ENCODE results near the gene ZNF479. TPM values are rescaled to one million over a fixed set of nuclear protein-coding genes. Genes with fewer than 3 reads are reported as not detected.

The ZNF479 gene
- total and polyA plus RNA-seq, 2 donors (not counting 3 experiments of a cell fraction or from before 2014, with no cell fraction given): not detected

GRCh38 chr7:57177856-57178767 is 45.9 kb upstream of the ZNF479 start:
- peaks cover 4% of the 10 kb centered on the region for H3K9me3 ChIP-seq (replicated peaks; ENCODE audit: control insufficient read depth, insufficient read depth, low read length)
- CTCF ChIA-PET: no interaction called here
- H3K79me2 ChIP-seq (ENCODE audit: control insufficient read depth, insufficient read depth, low read length): no peaks in the 10 kb centered on the region
- H3K9ac ChIP-seq (replicated peaks; ENCODE audit: extremely low read depth, insufficient read depth, low read length): no peak overlapping the region
- H4K20me1 ChIP-seq (replicated peaks; ENCODE audit: control insufficient read depth, extremely low read depth, insufficient read depth, low read length): no peaks in the 10 kb centered on the region
- H3K9me1 ChIP-seq (replicated peaks; ENCODE audit: control insufficient read depth, extremely low read depth, insufficient read depth, low read length): no peaks in the 10 kb centered on the region
- dilution Hi-C loops (cut with MboI; ENCODE audit: extremely low pct_ligation_motif_present, low sequenced_read_pairs) (no loop called here), intact Hi-C loops (cut with micrococcal nuclease) (no loop called here)
- no peaks in the 10 kb centered on the region for H3K4me1 ChIP-seq (ENCODE audit: control insufficient read depth, extremely low read depth, insufficient read depth, low read length)
- no peaks in the 10 kb centered on the region for H3K36me3 ChIP-seq (ENCODE audit: control insufficient read depth in 2 of 2, extremely low read depth in 1 of 2, insufficient read depth in 2 of 2, low read length in 2 of 2)
- H3K27ac ChIP-seq (ENCODE audit: insufficient read depth, low read depth, low read length): no peak overlapping the region
- H3K4me3 ChIP-seq (replicated peaks in 1 of 3; ENCODE audit: insufficient read depth in 1 of 3, low read depth in 1 of 3, low read length in 3 of 3): no peak overlapping the region
- POLR2A ChIA-PET: no interaction called here
- FAIRE-seq: no peak
- DNase-seq (ENCODE audit: low read depth, low spot score): no peak
- no peak overlapping the region for H2AFZ ChIP-seq (ENCODE audit: low read depth, low read length)
- BruUV-seq (replicated peaks): no TSS peak
- H3K27me3 ChIP-seq (ENCODE audit: control insufficient read depth in 2 of 2, insufficient read depth in 2 of 2, low read length in 2 of 2): no peaks in the 10 kb centered on the region
- H3K4me2 ChIP-seq (ENCODE audit: insufficient read depth, low read length): no peak overlapping the region
- TF ChIP-seq MAX (IDR thresholded peaks at IDR 0.05; ENCODE audit: insufficient read depth, insufficient read length) (no peak), CTCF (IDR thresholded peaks at IDR 0.05; ENCODE audit: extremely low read depth in 1 of 2, insufficient read depth in 1 of 2, low read depth in 1 of 2, low read length in 2 of 2) (no peak)

- H2AFZ ChIP-seq (ENCODE audit: low read depth, low read length): no peak overlapping the region
- DNase-seq (ENCODE audit: low read depth, low spot score) (no peak), FAIRE-seq (no peak)
- ChIA-PET POLR2A (no interaction called here), CTCF (no interaction called here)
- H3K9ac ChIP-seq (replicated peaks; ENCODE audit: extremely low read depth, insufficient read depth, low read length): no peak overlapping the region
- intact Hi-C loops (cut with micrococcal nuclease): no loop called here
- H3K79me2 ChIP-seq (ENCODE audit: control insufficient read depth, insufficient read depth, low read length): no peaks in the 10 kb centered on the region
- no peaks in the 10 kb centered on the region for H4K20me1 ChIP-seq (replicated peaks; ENCODE audit: control insufficient read depth, extremely low read depth, insufficient read depth, low read length)
- H3K9me3 ChIP-seq (replicated peaks; ENCODE audit: control insufficient read depth, insufficient read depth, low read length): peaks cover 4% of the 10 kb centered on the region
- H3K27ac ChIP-seq (ENCODE audit: insufficient read depth, low read depth, low read length): no peak overlapping the region
- H3K4me1 ChIP-seq (ENCODE audit: control insufficient read depth, extremely low read depth, insufficient read depth, low read length): no peaks in the 10 kb centered on the region
- BruUV-seq (replicated peaks): no TSS peak
- no peaks in the 10 kb centered on the region for H3K27me3 ChIP-seq (ENCODE audit: control insufficient read depth in 2 of 2, insufficient read depth in 2 of 2, low read length in 2 of 2)
- no peaks in the 10 kb centered on the region for H3K9me1 ChIP-seq (replicated peaks; ENCODE audit: control insufficient read depth, extremely low read depth, insufficient read depth, low read length)
- no peaks in the 10 kb centered on the region for H3K36me3 ChIP-seq (ENCODE audit: control insufficient read depth in 2 of 2, extremely low read depth in 1 of 2, insufficient read depth in 2 of 2, low read length in 2 of 2)
- TF ChIP-seq JUN (IDR thresholded peaks at IDR 0.05; ENCODE audit: borderline replicate concordance, insufficient read depth, insufficient read length, low read depth) (no peak), MYC (IDR thresholded peaks at IDR 0.05; ENCODE audit: low read depth, low read length) (no peak), GATA2 (IDR thresholded peaks at IDR 0.05; ENCODE audit: insufficient read depth, insufficient read length, low read depth, low read length) (no peak), POLR2AphosphoS5 (IDR thresholded peaks at IDR 0.05; ENCODE audit: insufficient read depth, low read depth, low read length) (no peak), FOS (IDR thresholded peaks at IDR 0.05; ENCODE audit: borderline replicate concordance, insufficient read depth, low read length) (no peak), CTCF (IDR thresholded peaks at IDR 0.05; ENCODE audit: extremely low read depth in 1 of 2, insufficient read depth in 1 of 2, low read depth in 1 of 2, low read length in 2 of 2) (no peak), EZH2 (IDR thresholded peaks at IDR 0.05; ENCODE audit: borderline replicate concordance, low read depth, low read length, severe bottlenecking) (no peak), MAX (IDR thresholded peaks at IDR 0.05; ENCODE audit: insufficient read depth, insufficient read length) (no peak), POLR2A (IDR thresholded peaks at IDR 0.05; ENCODE audit: low read depth, low read length) (no peak)
- no peak overlapping the region for H3K4me3 ChIP-seq (replicated peaks in 1 of 3; ENCODE audit: insufficient read depth in 1 of 3, low read depth in 1 of 3, low read length in 3 of 3)
- H3K4me2 ChIP-seq (ENCODE audit: insufficient read depth, low read length): no peak overlapping the region
- dilution Hi-C loops (cut with MboI; ENCODE audit: extremely low pct_ligation_motif_present, low sequenced_read_pairs): no loop called here
Measured at GRCh38 chr7:57176928-57177635, 44.8 kb upstream of the ZNF479 start.
